Hepatocyte (in vitro differentiated cells): Measurements from ENCODE around the gene ZNF445. TPM values are rescaled to one million over a fixed set of nuclear protein-coding genes. Genes with fewer than 3 reads are reported as not detected.

Experiments used
- DNase-seq: peaks from one replicate; pipeline ENCODE4 v3.0.0-alpha.2; 2016; ENCODE audit warnings: low spot score
- H2AFZ ChIP-seq: fragments of 200-600 bp; sonication (generic); 2 replicates; pipeline ENCODE4 v1.6.0; 2016; ENCODE audit warnings: antibody characterized with exemption, mild to moderate bottlenecking
- H3K27ac ChIP-seq: fragments of 200-600 bp; sonication (generic); 2 replicates; pipeline ENCODE4 v1.5.1; 2016; ENCODE audit warnings: mild to moderate bottlenecking
- H3K27me3 ChIP-seq: fragments of 200-600 bp; sonication (generic); 2 replicates; pipeline ENCODE4 v1.6.1; 2016
- H3K36me3 ChIP-seq: fragments of 200-600 bp; sonication (generic); replicated peaks from 2 replicates; pipeline ENCODE4 v1.5.1; 2016; ENCODE audit warnings: low read depth; ENCODE audit not compliant: insufficient read depth
- H3K4me1 ChIP-seq: fragments of 200-600 bp; sonication (generic); 2 replicates; pipeline ENCODE4 v1.5.1; 2016; ENCODE audit warnings: mild to moderate bottlenecking, moderate library complexity; ENCODE audit not compliant: insufficient read depth
- H3K4me2 ChIP-seq: fragments of 200-600 bp; sonication (generic); 2 replicates; pipeline ENCODE4 v1.6.0; 2016
- H3K4me3 ChIP-seq: fragments of 200-600 bp; sonication (generic); 2 replicates; pipeline ENCODE4 v1.5.1; 2016; ENCODE audit warnings: mild to moderate bottlenecking
- H3K79me2 ChIP-seq: fragments of 200-600 bp; sonication (generic); 2 replicates; pipeline ENCODE4 v1.6.0; 2017; ENCODE audit warnings: mild to moderate bottlenecking
- H3K9me2 ChIP-seq: fragments of 200-600 bp; sonication (generic); replicated peaks from 2 replicates; pipeline ENCODE4 v1.6.0; 2017; ENCODE audit warnings: mild to moderate bottlenecking; ENCODE audit not compliant: insufficient read depth
- H3K9me3 ChIP-seq: fragments of 200-600 bp; sonication (generic); 2 replicates; pipeline ENCODE4 v1.5.1; 2016; ENCODE audit warnings: low read depth, mild to moderate bottlenecking
- H4K20me1 ChIP-seq: fragments of 200-600 bp; sonication (generic); 2 replicates; pipeline ENCODE4 v1.6.0; 2016; ENCODE audit warnings: mild to moderate bottlenecking; ENCODE audit not compliant: insufficient read depth, poor library complexity, severe bottlenecking
- CTCF ChIP-seq: fragments of 200-600 bp; sonication (generic); IDR thresholded peaks from 2 replicates; pipeline ENCODE4 v1.5.1; 2016; ENCODE audit warnings: antibody characterized with exemption, mild to moderate bottlenecking; ENCODE audit not compliant: poor library complexity
- EZH2 ChIP-seq: fragments of 200-600 bp; sonication (generic); IDR thresholded peaks from 2 replicates; pipeline ENCODE4 v1.6.1; 2016; ENCODE audit warnings: antibody characterized with exemption, mild to moderate bottlenecking, borderline replicate concordance
- EZH2phosphoT487 ChIP-seq: fragments of 200-600 bp; sonication (generic); IDR thresholded peaks from one replicate; pipeline ENCODE4 v1.6.1; 2018; ENCODE audit warnings: antibody characterized with exemption, mild to moderate bottlenecking, low read depth, moderate library complexity; ENCODE audit not compliant: unreplicated experiment, severe bottlenecking
- WGBS: methylation state at CpG from one replicate; pipeline ENCODE4 v1.1.6; 2016; ENCODE audit warnings: low lambda C conversion rate; ENCODE audit errors: missing lambda C conversion rate; 5-methylcytosine and 5-hydroxymethylcytosine counted together
- polyA plus RNA-seq: library from polyadenylated mRNA; unstranded; fragments of >200 nt; fragmentation: Nextera tagmentation; extraction: Ambion mirVana; gene quantifications from 2 replicates; pipeline ENCODE4 v1.2.1, GENCODE V29; 2016
- total RNA-seq: library from RNA; depleted of rRNA; stranded (reverse); fragments of >200 nt; gene quantifications from 2 replicates; pipeline ENCODE4 v1.2.3, GENCODE V29; 2014

The ZNF445 gene
- total and polyA plus RNA-seq, 2 experiments from 2014 or later, result 6.4 to 10.5 TPM

GRCh38 chr3:44430466-44430865 lies 47.0 kb downstream of the ZNF445 start:
- H3K9me2 ChIP-seq, result no peaks in the 10 kb centered on the region
- no peaks in the 10 kb centered on the region for H3K79me2 ChIP-seq
- no peaks in the 10 kb centered on the region for H3K9me3 ChIP-seq
- H3K36me3 ChIP-seq, result no peaks in the 10 kb centered on the region
- no peaks in the 10 kb centered on the region for H3K27me3 ChIP-seq
- no peak overlapping the region for H3K27ac ChIP-seq
- no peak overlapping the region for H2AFZ ChIP-seq
- H4K20me1 ChIP-seq, result no peaks in the 10 kb centered on the region
- no peak for DNase-seq
- no peak overlapping the region for H3K4me2 ChIP-seq
- no peak overlapping the region for H3K4me3 ChIP-seq
- WGBS, result 83% methylated on average over 4 of the region's 4 CpGs
- H3K4me1 ChIP-seq, result no peaks in the 10 kb centered on the region
- TF ChIP-seq EZH2, result no peak
- TF ChIP-seq CTCF, result no peak
- TF ChIP-seq EZH2phosphoT487, result no peak

- TF ChIP-seq CTCF, result no peak
- no peak for TF ChIP-seq EZH2phosphoT487
- TF ChIP-seq EZH2, result no peak
- Histone ChIP-seq H3K9me3 (no peaks in the 10 kb centered on the region), H3K27me3 (no peaks in the 10 kb centered on the region), H3K4me1 (no peaks in the 10 kb centered on the region), H2AFZ (no peak overlapping the region), H3K9me2 (no peaks in the 10 kb centered on the region), H3K27ac (no peak overlapping the region), H3K36me3 (no peaks in the 10 kb centered on the region), H3K4me3 (no peak overlapping the region), H3K4me2 (no peak overlapping the region), H4K20me1 (no peaks in the 10 kb centered on the region), H3K79me2 (no peaks in the 10 kb centered on the region)
- DNase-seq, result no peak
- WGBS, result 85% methylated on average over 6 of the region's 6 CpGs
Observed at GRCh38 chr3:44429459-44429858, 48.0 kb downstream of the ZNF445 start.

- Histone ChIP-seq H3K27ac (no peak overlapping the region), H4K20me1 (no peaks in the 10 kb centered on the region), H3K4me3 (no peak overlapping the region), H2AFZ (no peak overlapping the region), H3K9me2 (no peaks in the 10 kb centered on the region), H3K27me3 (no peaks in the 10 kb centered on the region), H3K36me3 (no peaks in the 10 kb centered on the region), H3K4me2 (no peak overlapping the region), H3K9me3 (no peaks in the 10 kb centered on the region), H3K79me2 (no peaks in the 10 kb centered on the region), H3K4me1 (no peaks in the 10 kb centered on the region)
- no peak for TF ChIP-seq EZH2
- no peak for TF ChIP-seq CTCF
- TF ChIP-seq EZH2phosphoT487, result no peak
- DNase-seq, result no peak
- WGBS, result 86% methylated on average over 6 of the region's 7 CpGs
Observed at GRCh38 chr3:44428910-44429309, 48.6 kb downstream of the ZNF445 start.

- Histone ChIP-seq H4K20me1 (no peaks in the 10 kb centered on the region), H3K27ac (no peak overlapping the region), H3K9me2 (no peaks in the 10 kb centered on the region), H3K27me3 (no peaks in the 10 kb centered on the region), H3K9me3 (no peaks in the 10 kb centered on the region), H2AFZ (no peak overlapping the region), H3K36me3 (no peaks in the 10 kb centered on the region), H3K4me3 (no peak overlapping the region), H3K4me2 (no peak overlapping the region), H3K79me2 (no peaks in the 10 kb centered on the region), H3K4me1 (no peaks in the 10 kb centered on the region)
- TF ChIP-seq EZH2 (no peak), CTCF (no peak), EZH2phosphoT487 (no peak)
- whole genome bisulfite sequencing, result 87% methylated on average over 3 of the region's 3 CpGs
- no peak for DNase-seq
Observed at GRCh38 chr3:44427683-44428082, 49.8 kb downstream of the ZNF445 start.
